IPS-NIHi7 (cell line): ENCODE results near the gene ANKFN1.
A peak's percentile ranks its signal among the peaks of the same experiment; 100 is the strongest.

Source experiments
- DNase-seq: peaks from one replicate; pipeline ENCODE4 v3.0.0; 2012; ENCODE audit warnings: mixed read lengths; ENCODE audit errors: extremely low spot score

Gene ANKFN1

GRCh38 chr17:56441308-56441707 lies 288.0 kb downstream of the ANKFN1 start:
- DNase-seq: no peak

GRCh38 chr17:56445692-56446411 lies 292.6 kb downstream of the ANKFN1 start:
- DNase-seq: no peak

DNA sequence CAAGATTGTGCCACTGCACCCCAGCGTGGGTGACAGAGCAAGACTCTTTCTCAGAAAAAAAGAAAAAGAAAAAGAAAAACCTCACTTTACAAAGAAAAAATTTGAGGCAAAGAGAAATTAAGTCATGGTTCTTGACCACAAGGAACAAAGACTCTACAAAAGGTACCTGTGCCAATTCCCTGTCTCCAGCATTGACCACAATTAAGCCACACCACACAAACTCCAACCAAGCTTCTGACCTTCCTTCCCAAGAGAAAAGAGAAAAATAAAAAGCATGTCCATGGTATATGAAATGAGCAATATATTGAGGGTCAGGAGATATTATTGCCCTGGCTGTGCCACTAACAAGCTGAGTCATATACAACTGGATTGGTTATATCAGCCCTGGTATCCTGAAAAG lies 293.9 kb downstream of the ANKFN1 start:
- no peak for DNase-seq

- DNase-seq: no peak
These were observed 295.1 kb downstream of the ANKFN1 start for GRCh38 chr17:56448371-56448770.

DNA sequence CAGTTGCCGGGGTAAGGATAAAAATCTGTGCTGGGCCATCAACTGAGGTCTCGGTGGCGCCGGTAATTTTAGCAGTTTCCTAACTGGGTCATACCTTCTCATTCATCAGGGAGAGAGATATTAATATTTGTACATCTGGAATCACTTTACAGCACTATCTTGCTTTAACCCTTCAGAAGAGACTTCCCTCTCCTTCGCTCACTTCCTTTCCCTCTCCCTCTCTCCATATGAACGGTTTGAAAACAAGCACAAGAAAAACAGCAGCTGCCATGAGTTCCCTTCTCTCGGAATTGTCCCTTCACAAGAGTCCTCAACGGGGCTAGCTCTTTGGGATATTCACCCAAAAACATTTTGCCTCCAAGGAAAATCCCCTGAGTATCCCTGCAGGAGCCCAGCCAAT lies 295.9 kb downstream of the ANKFN1 start:
- DNase-seq: no peak

DNA sequence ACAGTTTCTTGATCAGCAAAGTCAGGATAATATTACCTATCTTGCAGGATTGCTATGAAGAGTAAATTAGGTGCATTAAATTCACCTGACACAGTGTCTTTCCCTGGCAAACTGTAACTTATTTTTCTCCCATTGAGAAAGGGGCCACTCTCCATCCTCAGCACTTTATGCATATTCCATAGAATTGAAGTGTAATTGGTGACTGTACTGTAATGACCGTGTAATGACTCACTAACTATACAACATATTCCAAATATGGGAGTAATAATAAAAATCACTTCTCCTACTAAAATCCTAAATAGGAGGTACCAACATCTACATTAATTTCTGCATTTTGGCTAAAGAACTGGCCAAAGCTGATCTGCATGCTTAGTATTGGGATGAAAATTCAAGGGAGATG lies 298.4 kb downstream of the ANKFN1 start:
- no peak for DNase-seq

GRCh38 chr17:56452461-56452860 lies 299.2 kb downstream of the ANKFN1 start:
- no peak for DNase-seq

DNA sequence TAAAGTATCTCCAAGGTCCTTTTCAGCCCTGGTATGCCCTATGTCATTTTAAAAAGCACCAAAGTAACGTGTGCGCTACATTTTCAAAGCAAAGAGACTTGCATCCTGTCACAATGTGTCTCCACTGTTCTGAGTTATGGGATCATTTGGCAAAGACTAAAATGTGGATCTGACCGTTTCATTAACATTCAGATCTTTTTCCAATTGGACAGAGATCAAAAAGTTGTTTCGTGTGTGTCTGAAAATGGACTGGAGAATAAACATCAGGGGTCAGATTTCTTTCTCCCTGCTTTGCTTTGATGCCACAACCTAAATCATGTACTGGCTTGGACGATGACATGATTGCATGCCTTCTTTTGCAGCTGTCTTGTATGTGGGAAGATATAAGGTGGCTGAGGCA lies 304.2 kb downstream of the ANKFN1 start:
- DNase-seq: no peak

DNA sequence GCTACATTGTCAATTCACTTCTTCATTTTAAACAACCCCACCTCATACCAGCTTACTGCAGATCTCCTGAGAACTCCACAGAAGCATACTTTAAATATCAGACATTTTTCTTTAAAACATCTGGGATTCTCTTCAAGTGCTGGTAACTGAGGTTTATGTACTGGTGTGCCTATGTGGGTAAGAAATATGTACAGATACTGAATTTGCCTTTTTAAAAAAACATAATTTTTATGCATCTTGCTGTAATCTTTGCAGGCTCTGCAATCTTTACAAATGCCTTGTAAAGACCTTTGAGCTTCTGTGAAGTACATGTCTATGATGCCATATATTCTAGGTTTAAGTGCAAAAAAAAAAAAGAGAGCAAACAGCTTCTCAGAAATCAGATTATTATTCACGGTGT lies 312.6 kb downstream of the ANKFN1 start:
- no peak for DNase-seq

GRCh38 chr17:56468840-56469239 lies 315.6 kb downstream of the ANKFN1 start:
- DNase-seq: no peak

- DNase-seq: no peak
These were observed 318.4 kb downstream of the ANKFN1 start for GRCh38 chr17:56471696-56472095.

- no peak for DNase-seq
These were observed 321.8 kb downstream of the ANKFN1 start for GRCh38 chr17:56475116-56475515.

GRCh38 chr17:56478836-56479447 lies 325.7 kb downstream of the ANKFN1 start:
- peak; percentile 56 for DNase-seq

GRCh38 chr17:56480501-56480900 lies 327.2 kb downstream of the ANKFN1 start:
- no peak for DNase-seq

GRCh38 chr17:56481659-56482058 lies 328.4 kb downstream of the ANKFN1 start:
- no peak for DNase-seq

DNA sequence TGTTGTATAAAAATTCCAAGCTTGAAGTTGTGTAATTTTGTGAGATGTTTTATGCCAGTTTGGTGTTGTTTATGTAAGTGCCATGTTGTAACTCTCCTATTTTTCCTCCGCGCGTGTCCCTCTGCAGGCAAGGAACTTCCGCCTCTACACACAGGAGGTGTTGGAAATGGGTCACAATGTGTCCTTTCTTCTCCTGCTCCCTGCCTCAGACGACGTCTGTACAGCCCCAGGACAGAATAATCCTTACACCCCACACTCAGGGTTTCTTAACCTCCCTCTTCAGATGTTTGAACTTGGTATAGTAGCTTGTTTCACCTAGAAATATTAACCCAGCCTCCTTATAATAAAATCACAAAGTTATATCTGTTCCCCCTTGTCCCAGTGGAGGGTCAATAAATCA lies 329.0 kb downstream of the ANKFN1 start:
- DNase-seq: no peak

GRCh38 chr17:56486732-56487131 lies 333.5 kb downstream of the ANKFN1 start:
- no peak for DNase-seq

GRCh38 chr17:56488800-56489199 lies 335.5 kb downstream of the ANKFN1 start:
- no peak for DNase-seq

- DNase-seq: no peak
These were observed 336.7 kb downstream of the ANKFN1 start for GRCh38 chr17:56489980-56490379.

DNA sequence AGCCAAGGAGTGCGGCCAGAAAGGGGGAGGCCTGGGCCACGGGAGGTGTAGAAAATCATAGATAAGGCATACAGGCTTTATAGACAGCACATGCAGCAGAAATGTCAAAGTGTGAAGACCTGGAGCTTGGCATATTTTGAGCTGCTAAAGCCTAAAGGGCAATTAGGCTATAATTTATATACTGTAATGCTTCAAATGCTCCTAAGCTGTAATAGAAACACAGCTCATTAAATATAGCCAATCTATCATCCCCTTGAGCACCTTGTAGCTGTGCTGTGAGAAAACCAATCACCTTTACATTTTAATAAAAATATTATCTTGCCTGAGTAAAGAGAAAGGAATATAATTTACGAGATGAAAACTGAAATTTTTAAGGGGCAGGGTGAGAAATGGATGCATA lies 342.3 kb downstream of the ANKFN1 start:
- no peak for DNase-seq

DNA sequence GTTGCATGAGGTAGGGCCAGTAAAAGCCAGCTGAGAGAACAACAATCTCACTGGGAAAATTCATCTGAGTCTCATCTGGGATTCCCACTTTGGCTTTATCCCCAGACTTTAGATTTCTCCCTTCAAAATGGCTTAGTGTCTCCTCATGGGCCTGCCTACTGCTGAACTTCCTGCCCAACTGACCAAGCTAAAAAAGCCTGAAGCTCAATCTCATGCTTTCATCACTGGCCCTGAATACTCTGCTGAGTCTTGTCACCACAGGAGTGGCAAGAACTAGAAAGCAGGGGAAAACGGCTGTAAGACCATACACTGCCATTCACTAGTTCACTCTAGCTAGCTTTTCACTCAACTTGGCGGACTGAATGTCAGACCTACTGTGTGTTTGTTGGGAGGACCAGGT lies 343.9 kb downstream of the ANKFN1 start:
- no peak for DNase-seq

DNA sequence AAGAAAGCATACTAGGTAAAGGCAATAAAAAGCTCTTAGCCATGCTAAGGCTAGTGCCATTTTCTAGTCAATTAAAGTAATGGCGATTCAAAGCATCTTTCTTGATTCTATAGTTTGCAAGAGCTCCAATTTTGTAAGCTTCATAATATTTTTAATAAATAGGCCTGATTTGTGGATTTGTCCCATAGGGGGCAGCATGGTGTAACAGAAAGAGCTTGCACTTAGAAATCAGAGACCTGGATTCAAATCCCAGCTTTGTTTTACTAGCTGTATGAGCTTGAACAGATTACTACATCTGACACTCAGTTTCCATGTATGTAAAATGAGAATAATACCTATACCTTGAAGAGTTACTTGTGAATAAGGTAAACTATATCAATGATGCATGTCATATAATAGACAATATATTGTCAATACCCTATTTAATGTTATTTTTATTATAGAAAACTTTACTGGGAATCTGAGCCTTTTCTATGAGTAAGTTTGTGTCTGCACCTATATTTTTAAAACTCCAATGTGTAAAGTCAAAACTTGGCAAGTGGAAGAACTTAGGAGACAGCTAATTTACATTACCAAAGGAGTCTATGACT lies 346.6 kb downstream of the ANKFN1 start:
- peak; percentile 17 for DNase-seq

DNA sequence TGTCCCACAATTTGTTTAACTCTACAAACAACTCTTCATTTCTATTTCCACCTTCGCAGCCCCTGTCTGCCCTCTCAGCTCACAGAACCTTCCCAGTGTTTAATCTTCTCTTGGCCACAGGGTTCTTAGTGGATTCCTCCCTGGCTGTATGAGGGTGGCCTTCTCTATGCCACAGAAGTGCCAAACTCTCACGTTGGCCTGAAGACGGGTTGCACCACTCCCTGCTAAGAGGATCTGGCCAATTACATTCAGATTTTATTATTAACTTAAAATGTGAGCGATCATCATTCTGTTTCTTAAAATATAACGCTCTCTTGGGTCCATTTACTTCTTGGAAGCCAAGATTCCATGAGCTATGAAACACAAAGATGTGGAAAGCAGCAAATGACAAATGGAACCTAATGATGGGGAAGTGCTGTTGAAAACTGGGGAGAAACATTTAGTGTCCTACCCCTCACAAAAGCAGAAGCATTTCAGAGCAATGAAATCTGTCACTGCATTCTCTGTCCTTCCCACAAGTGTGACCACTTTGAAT lies 348.9 kb downstream of the ANKFN1 start:
- DNase-seq: no peak
